Sigmoid colon (tissue), 4 donors: ENCODE data around the gene TFB2M.

Experiments
- EP300 ChIP-seq, 4 donors: sonication (generic); formaldehyde crosslinking; IDR thresholded peaks; one replicate each; pipeline ENCODE4 v1.6.1; 2017; ENCODE audit warnings: antibody characterized with exemption in 4 of 4
- TF ChIP-seq, protein P1 (sequence below), 4 experiments: fragments of 450-650 bp in 3 of 4; fragments of 200-600 bp in 1 of 4; IDR thresholded peaks; one replicate each; pipeline ENCODE4 v1.5.1; 2016 to 2019; ENCODE audit warnings: antibody characterized with exemption in 4 of 4, mild to moderate bottlenecking in 3 of 4, moderate library complexity in 2 of 4

DNA sequence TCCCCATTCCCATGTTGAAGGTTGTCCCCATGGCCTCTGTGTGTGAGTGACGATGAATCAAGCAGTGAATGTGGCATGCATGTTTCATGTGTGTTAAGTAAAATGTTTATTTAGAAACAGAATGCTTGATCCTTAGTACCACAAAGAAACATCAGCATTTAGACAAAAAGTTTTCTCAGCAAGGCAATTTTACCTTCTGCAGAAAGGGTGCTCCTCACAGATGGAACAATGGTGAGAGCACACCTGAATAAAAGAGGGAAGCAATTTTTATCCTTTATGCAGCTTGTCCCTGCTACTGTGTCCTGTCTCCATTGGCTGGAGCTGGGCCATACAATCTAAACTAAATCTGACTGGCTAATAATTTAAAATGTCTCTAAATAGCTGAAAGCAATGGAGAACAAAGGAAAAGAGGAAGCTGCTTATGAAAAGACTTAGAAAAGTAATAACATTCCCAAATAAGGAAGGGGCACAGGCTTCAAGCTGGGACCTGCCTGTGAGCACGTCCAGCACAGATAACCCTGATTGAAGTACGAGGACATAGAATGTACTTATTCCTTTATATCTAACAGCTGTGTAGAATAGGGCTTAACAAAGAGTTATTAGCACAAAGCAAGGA, 50.6 kb downstream of the TFB2M start:
- no peak for TF ChIP-seq EP300 (IDR thresholded peaks at IDR 0.05)
- TF ChIP-seq, protein P1, sequence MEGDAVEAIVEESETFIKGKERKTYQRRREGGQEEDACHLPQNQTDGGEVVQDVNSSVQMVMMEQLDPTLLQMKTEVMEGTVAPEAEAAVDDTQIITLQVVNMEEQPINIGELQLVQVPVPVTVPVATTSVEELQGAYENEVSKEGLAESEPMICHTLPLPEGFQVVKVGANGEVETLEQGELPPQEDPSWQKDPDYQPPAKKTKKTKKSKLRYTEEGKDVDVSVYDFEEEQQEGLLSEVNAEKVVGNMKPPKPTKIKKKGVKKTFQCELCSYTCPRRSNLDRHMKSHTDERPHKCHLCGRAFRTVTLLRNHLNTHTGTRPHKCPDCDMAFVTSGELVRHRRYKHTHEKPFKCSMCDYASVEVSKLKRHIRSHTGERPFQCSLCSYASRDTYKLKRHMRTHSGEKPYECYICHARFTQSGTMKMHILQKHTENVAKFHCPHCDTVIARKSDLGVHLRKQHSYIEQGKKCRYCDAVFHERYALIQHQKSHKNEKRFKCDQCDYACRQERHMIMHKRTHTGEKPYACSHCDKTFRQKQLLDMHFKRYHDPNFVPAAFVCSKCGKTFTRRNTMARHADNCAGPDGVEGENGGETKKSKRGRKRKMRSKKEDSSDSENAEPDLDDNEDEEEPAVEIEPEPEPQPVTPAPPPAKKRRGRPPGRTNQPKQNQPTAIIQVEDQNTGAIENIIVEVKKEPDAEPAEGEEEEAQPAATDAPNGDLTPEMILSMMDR (IDR thresholded peaks at IDR 0.05) = no peak
